Neuronal stem cell (in vitro differentiated cells): Measurements from ENCODE around the gene RECK.

Experiments
- DNase-seq: peaks from one replicate; pipeline ENCODE4 v3.0.0-alpha.2; 2013; ENCODE audit warnings: low spot score
- H2AFZ ChIP-seq: one replicate; pipeline ENCODE4 v1.6.1; 2013; ENCODE audit warnings: mild to moderate bottlenecking, low read length, inconsistent platforms
- H2AK5ac ChIP-seq: 2 replicates; pipeline ENCODE4 v1.6.1; 2013; ENCODE audit warnings: low read depth, mild to moderate bottlenecking, inconsistent platforms, low read length, moderate library complexity, mixed read lengths
- H2BK120ac ChIP-seq: 2 replicates; pipeline ENCODE4 v1.6.1; 2013; ENCODE audit warnings: low read depth, mild to moderate bottlenecking, inconsistent platforms, low read length, moderate library complexity, mixed read lengths
- H2BK12ac ChIP-seq: one replicate; pipeline ENCODE4 v1.6.1; 2013; ENCODE audit warnings: low read length, inconsistent platforms
- H2BK15ac ChIP-seq: 2 replicates; pipeline ENCODE4 v1.6.1; 2013; ENCODE audit warnings: mild to moderate bottlenecking, low read length, inconsistent platforms, mixed read lengths
- H2BK5ac ChIP-seq: one replicate; pipeline ENCODE4 v1.6.1; 2013; ENCODE audit warnings: inconsistent platforms, mild to moderate bottlenecking, low read length, moderate library complexity
- H3K14ac ChIP-seq: one replicate; pipeline ENCODE4 v1.6.1; 2013; ENCODE audit warnings: low read length, inconsistent platforms
- H3K18ac ChIP-seq: 2 replicates; pipeline ENCODE4 v1.6.1; 2013; ENCODE audit warnings: low read length, inconsistent platforms
- H3K23ac ChIP-seq: 2 replicates; pipeline ENCODE4 v1.6.1; 2013; ENCODE audit warnings: low read depth, mild to moderate bottlenecking, mixed read lengths, low read length, inconsistent platforms; ENCODE audit not compliant: poor library complexity
- H3K27ac ChIP-seq: replicated peaks from 3 replicates; pipeline ENCODE4 v1.5.1; 2013; ENCODE audit warnings: low read length, inconsistent platforms
- H3K27me3 ChIP-seq, 3 experiments: 2 replicates each; pipeline ENCODE4 v1.6.1; 2013; ENCODE audit warnings: low read length in 3 of 3, mild to moderate bottlenecking in 2 of 3, inconsistent platforms in 1 of 3, low read depth in 1 of 3, mixed read lengths in 1 of 3, moderate library complexity in 1 of 3; ENCODE audit not compliant: control insufficient read depth in 3 of 3, insufficient read depth in 3 of 3
- H3K36me3 ChIP-seq, 2 donors: replicated peaks in 1 of 2; 2 replicates each; pipeline ENCODE4 v1.6.1; 2013; ENCODE audit warnings: low read length in 2 of 2; ENCODE audit not compliant: control insufficient read depth in 2 of 2, insufficient read depth in 2 of 2
- H3K4ac ChIP-seq: 2 replicates; pipeline ENCODE4 v1.6.1; 2013; ENCODE audit warnings: inconsistent platforms, mild to moderate bottlenecking, low read length, moderate library complexity
- H3K4me1 ChIP-seq, 2 donors: 1 replicate in 1 of 2; 2 replicates in 1 of 2; pipeline ENCODE4 v1.6.1; 2013; ENCODE audit warnings: low read length in 2 of 2, low read depth in 1 of 2; ENCODE audit not compliant: control insufficient read depth in 2 of 2, insufficient read depth in 1 of 2
- H3K4me2 ChIP-seq: one replicate; pipeline ENCODE4 v1.6.1; 2013; ENCODE audit warnings: mild to moderate bottlenecking, low read length, inconsistent platforms; ENCODE audit not compliant: insufficient read depth, poor library complexity, severe bottlenecking
- H3K4me3 ChIP-seq, 2 donors: 2 replicates each; pipeline ENCODE4 v1.5.1; 2013; ENCODE audit warnings: low read length in 2 of 2, mild to moderate bottlenecking in 2 of 2, inconsistent platforms in 1 of 2, moderate library complexity in 1 of 2
- H3K79me1 ChIP-seq: one replicate; pipeline ENCODE4 v1.6.1; 2013; ENCODE audit warnings: low read depth, mild to moderate bottlenecking, inconsistent platforms, low read length, moderate library complexity
- H3K9ac ChIP-seq: one replicate; pipeline ENCODE4 v1.6.1; 2013; ENCODE audit warnings: mild to moderate bottlenecking, low read depth, low read length, inconsistent platforms; ENCODE audit not compliant: poor library complexity
- H3K9me3 ChIP-seq, 2 donors: replicated peaks in 1 of 2; 2 replicates each; pipeline versions ENCODE3 to v1.6.1; 2013; ENCODE audit warnings: low read length in 2 of 2, mild to moderate bottlenecking in 2 of 2, inconsistent platforms in 1 of 2, low read depth in 1 of 2, mixed read lengths in 1 of 2, moderate library complexity in 1 of 2; ENCODE audit not compliant: control insufficient read depth in 2 of 2, insufficient read depth in 1 of 2
- H4K8ac ChIP-seq: one replicate; pipeline ENCODE4 v1.6.1; 2013; ENCODE audit warnings: low read depth, mild to moderate bottlenecking, inconsistent platforms, low read length, moderate library complexity
- H4K91ac ChIP-seq: one replicate; pipeline ENCODE4 v1.6.1; 2013; ENCODE audit warnings: low read length, low read depth, mild to moderate bottlenecking, inconsistent platforms; ENCODE audit not compliant: poor library complexity
- WGBS, 2 donors: extraction: QIAGEN DNeasy Blood & Tissue Kit; methylation state at CpG; one replicate each; pipeline ENCODE4 v1.1.7; 2013; ENCODE audit warnings: missing lambda C conversion rate in 2 of 2, mixed read lengths in 1 of 2; ENCODE audit not compliant: insufficient read length in 2 of 2, insufficient replicate concordance in 1 of 2; ENCODE audit errors: extremely low coverage in 2 of 2; 5-methylcytosine and 5-hydroxymethylcytosine counted together

The RECK gene

GRCh38 chr9:36121971-36122370 lies 85.3 kb downstream of the RECK start:
- H3K27me3 ChIP-seq, result no peaks in the 10 kb centered on the region
- H3K4me1 ChIP-seq, result no peaks in the 10 kb centered on the region
- H2BK15ac ChIP-seq, result no peak overlapping the region
- no peak overlapping the region for H3K14ac ChIP-seq
- H3K9me3 ChIP-seq, result no peaks in the 10 kb centered on the region
- no peak overlapping the region for H2AFZ ChIP-seq
- H3K18ac ChIP-seq, result no peak overlapping the region
- no peak overlapping the region for H2BK5ac ChIP-seq
- H3K4ac ChIP-seq, result no peak overlapping the region
- H4K91ac ChIP-seq, result no peak overlapping the region
- H3K27ac ChIP-seq, result no peak overlapping the region
- H2BK12ac ChIP-seq, result no peak overlapping the region
- H3K4me2 ChIP-seq, result no peak overlapping the region
- no peak overlapping the region for H3K4me3 ChIP-seq
- no peak overlapping the region for H3K9ac ChIP-seq
- no peak overlapping the region for H2BK120ac ChIP-seq
- no peaks in the 10 kb centered on the region for H3K79me1 ChIP-seq
- no peak overlapping the region for H4K8ac ChIP-seq
- no peak for DNase-seq
- WGBS, 2 donors, result no CpG with 5 or more reads among the region's 7 CpGs
- peaks cover 9 to 54% of the 10 kb centered on the region in 2 donors for H3K36me3 ChIP-seq
- H2AK5ac ChIP-seq, result no peak overlapping the region
- no peak overlapping the region for H3K23ac ChIP-seq

- H3K4me1 ChIP-seq, result no peaks in the 10 kb centered on the region
- no peak overlapping the region for H3K23ac ChIP-seq
- H3K27ac ChIP-seq, result no peak overlapping the region
- no peak overlapping the region for H3K4me2 ChIP-seq
- no peak overlapping the region for H2BK5ac ChIP-seq
- no peak overlapping the region for H2BK15ac ChIP-seq
- no peak overlapping the region for H4K8ac ChIP-seq
- no peak overlapping the region for H3K9ac ChIP-seq
- no peak overlapping the region for H2AFZ ChIP-seq
- no peak overlapping the region for H3K14ac ChIP-seq
- H3K18ac ChIP-seq, result no peak overlapping the region
- H4K91ac ChIP-seq, result no peak overlapping the region
- H2BK120ac ChIP-seq, result no peak overlapping the region
- H3K27me3 ChIP-seq, result no peaks in the 10 kb centered on the region
- no peak overlapping the region for H3K4ac ChIP-seq
- H3K79me1 ChIP-seq, result no peaks in the 10 kb centered on the region
- H3K4me3 ChIP-seq, result no peak overlapping the region
- H3K9me3 ChIP-seq, result no peaks in the 10 kb centered on the region
- DNase-seq, result no peak
- peaks cover 9 to 49% of the 10 kb centered on the region in 2 donors for H3K36me3 ChIP-seq
- H2AK5ac ChIP-seq, result no peak overlapping the region
- WGBS, 2 donors, result no CpG with 5 or more reads among the region's 2 CpGs
- H2BK12ac ChIP-seq, result no peak overlapping the region
Measured at GRCh38 chr9:36123515-36123914, 86.8 kb downstream of the RECK start.

DNA sequence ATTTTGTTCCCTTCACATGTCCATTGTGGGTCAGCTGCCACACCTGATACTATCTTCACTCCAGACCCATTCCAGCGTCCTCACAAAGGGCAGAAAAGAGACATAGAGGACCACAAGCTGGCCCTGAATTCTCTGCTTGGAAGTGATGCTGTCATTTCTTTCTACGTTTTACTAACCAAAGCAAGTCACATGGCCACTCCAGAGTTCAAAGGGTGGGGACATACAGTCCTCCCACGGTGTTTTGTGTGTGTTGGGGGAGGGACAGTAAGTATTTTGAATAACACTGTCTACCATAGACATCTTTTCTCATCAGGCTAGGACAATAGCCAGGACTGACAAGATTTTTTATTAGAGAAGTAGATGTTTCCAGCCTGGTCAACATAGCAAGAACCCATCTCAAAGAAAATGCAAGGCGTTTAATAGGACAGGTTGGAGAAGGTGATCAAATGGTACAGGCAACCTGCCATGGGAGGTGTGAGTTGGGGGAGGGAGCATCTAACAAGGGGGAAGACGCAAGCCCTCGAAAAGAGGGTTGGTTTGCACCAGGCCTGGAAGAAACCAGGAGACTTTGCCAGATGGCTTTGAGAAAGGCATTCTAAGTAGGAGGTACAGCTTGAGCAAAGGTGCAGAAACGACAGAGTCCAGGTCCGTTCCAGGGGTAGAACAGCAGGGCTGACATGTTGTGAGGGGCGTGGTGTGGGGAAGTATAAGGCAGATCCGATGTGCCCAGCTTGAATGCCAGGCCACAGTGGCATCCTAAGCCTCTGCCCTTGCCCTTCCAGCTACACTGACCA lies 88.5 kb downstream of the RECK start:
- H3K4ac ChIP-seq, result no peak overlapping the region
- no peak overlapping the region for H3K9ac ChIP-seq
- no peak overlapping the region for H2BK12ac ChIP-seq
- DNase-seq, result no peak
- no peak overlapping the region for H3K18ac ChIP-seq
- no peak overlapping the region for H3K4me2 ChIP-seq
- H2AFZ ChIP-seq, result no peak overlapping the region
- peak overlapping the region in 1 of 2 donors; percentile 55 for H3K4me3 ChIP-seq
- H2BK5ac ChIP-seq, result no peak overlapping the region
- H3K36me3 ChIP-seq, result peaks cover 9 to 37% of the 10 kb centered on the region in 2 donors
- no peak overlapping the region for H4K8ac ChIP-seq
- no peak overlapping the region for H3K27ac ChIP-seq
- H3K14ac ChIP-seq, result no peak overlapping the region
- H3K9me3 ChIP-seq, result no peaks in the 10 kb centered on the region
- no peaks in the 10 kb centered on the region for H3K27me3 ChIP-seq
- H3K23ac ChIP-seq, result no peak overlapping the region
- H2BK120ac ChIP-seq, result no peak overlapping the region
- H3K4me1 ChIP-seq, result no peaks in the 10 kb centered on the region
- no peaks in the 10 kb centered on the region for H3K79me1 ChIP-seq
- H4K91ac ChIP-seq, result no peak overlapping the region
- no peak overlapping the region for H2AK5ac ChIP-seq
- no CpG with 5 or more reads among the region's 10 CpGs for WGBS, 2 donors
- no peak overlapping the region for H2BK15ac ChIP-seq

- Histone ChIP-seq H3K36me3 (peaks cover 9 to 29% of the 10 kb centered on the region in 2 donors), H3K14ac (no peak overlapping the region), H3K4me2 (no peak overlapping the region), H3K4me3 (no peak overlapping the region), H3K4me1 (no peaks in the 10 kb centered on the region), H3K79me1 (no peaks in the 10 kb centered on the region), H2BK12ac (no peak overlapping the region), H2BK5ac (peak overlapping the region; percentile 30), H2AK5ac (no peak overlapping the region), H2BK120ac (no peak overlapping the region), H2BK15ac (no peak overlapping the region), H2AFZ (no peak overlapping the region), H3K27me3 (no peaks in the 10 kb centered on the region), H4K91ac (no peak overlapping the region), H4K8ac (no peak overlapping the region), H3K23ac (no peak overlapping the region), H3K9me3 (no peaks in the 10 kb centered on the region), H3K27ac (no peak overlapping the region), H3K9ac (no peak overlapping the region), H3K4ac (no peak overlapping the region), H3K18ac (peak overlapping the region; percentile 21)
- WGBS, 2 donors, result no CpG with 5 or more reads among the region's 7 CpGs
- no peak for DNase-seq
Measured at GRCh38 chr9:36126016-36126730, 89.5 kb downstream of the RECK start.
